Ishikawa (cell line): ENCODE data around the gene MDN1.

Experiments used
- CEBPB ChIP-seq: IDR thresholded peaks from 2 replicates; pipeline ENCODE4 v1.6.1; 2012
- EGR1 ChIP-seq: IDR thresholded peaks from 2 replicates; pipeline ENCODE4 v1.6.1; 2012
- EP300 ChIP-seq: IDR thresholded peaks from 2 replicates; pipeline ENCODE4 v1.6.1; 2012; ENCODE audit warnings: borderline replicate concordance
- FOXM1 ChIP-seq: IDR thresholded peaks from 2 replicates; pipeline ENCODE4 v1.6.1; 2012; ENCODE audit warnings: low read depth, borderline replicate concordance
- RAD21 ChIP-seq: IDR thresholded peaks from 2 replicates; pipeline ENCODE4 v1.6.1; 2012; ENCODE audit warnings: low read depth
- TEAD4 ChIP-seq: IDR thresholded peaks from 2 replicates; pipeline ENCODE4 v1.6.1; 2012
- YY1 ChIP-seq: IDR thresholded peaks from 2 replicates; pipeline ENCODE4 v1.6.1; 2012; ENCODE audit warnings: low read depth
- ZBTB7A ChIP-seq: IDR thresholded peaks from 2 replicates; pipeline ENCODE4 v1.6.1; 2012; ENCODE audit warnings: low read depth
- TF ChIP-seq, protein P1 (sequence below): IDR thresholded peaks from 2 replicates; pipeline ENCODE4 v1.6.1; 2012

DNA sequence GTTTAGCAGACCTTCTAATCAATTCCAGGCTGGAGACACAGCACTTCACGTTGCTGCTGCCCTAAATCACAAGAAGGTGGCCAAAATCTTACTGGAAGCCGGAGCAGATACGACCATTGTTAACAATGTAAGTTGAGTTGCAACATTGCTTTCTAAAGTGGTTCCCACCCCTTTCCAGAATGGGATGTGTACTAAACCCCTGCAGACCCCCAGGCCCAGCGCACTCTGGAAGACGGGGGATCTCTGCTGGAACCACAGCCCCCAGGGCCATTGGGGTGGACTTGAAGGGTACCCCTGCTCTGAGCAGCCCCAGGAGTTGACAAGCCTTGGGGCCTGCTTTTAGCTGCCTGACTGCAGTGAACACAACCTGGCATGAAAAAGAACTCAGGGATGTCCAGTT is 203.1 kb downstream of the MDN1 start:
- TF ChIP-seq FOXM1: no peak
- TF ChIP-seq YY1: no peak
- no peak for TF ChIP-seq CEBPB
- no peak for TF ChIP-seq ZBTB7A
- TF ChIP-seq RAD21: no peak
- no peak for TF ChIP-seq EP300
- no peak for TF ChIP-seq EGR1
- TF ChIP-seq, protein P1, sequence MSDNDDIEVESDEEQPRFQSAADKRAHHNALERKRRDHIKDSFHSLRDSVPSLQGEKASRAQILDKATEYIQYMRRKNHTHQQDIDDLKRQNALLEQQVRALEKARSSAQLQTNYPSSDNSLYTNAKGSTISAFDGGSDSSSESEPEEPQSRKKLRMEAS: no peak
- no peak for TF ChIP-seq TEAD4
